Measurements from ENCODE around the gene UBE2E3.

- no peak for TF ChIP-seq POLR2A (IDR thresholded peaks at IDR 0.05)
- TF ChIP-seq CTCF (IDR thresholded peaks at IDR 0.05): no peak
Observed at GRCh38 chr2:180960982-180961381, 19.4 kb upstream of the UBE2E3 start.

Measured in prostate gland (tissue), 2 donors.